ENCODE data around the gene MT1A. TPM values are rescaled to one million over a fixed set of nuclear protein-coding genes. Genes with fewer than 3 reads are reported as not detected.

MT1A gene
- total RNA-seq, result not detected in 2 replicates

DNA sequence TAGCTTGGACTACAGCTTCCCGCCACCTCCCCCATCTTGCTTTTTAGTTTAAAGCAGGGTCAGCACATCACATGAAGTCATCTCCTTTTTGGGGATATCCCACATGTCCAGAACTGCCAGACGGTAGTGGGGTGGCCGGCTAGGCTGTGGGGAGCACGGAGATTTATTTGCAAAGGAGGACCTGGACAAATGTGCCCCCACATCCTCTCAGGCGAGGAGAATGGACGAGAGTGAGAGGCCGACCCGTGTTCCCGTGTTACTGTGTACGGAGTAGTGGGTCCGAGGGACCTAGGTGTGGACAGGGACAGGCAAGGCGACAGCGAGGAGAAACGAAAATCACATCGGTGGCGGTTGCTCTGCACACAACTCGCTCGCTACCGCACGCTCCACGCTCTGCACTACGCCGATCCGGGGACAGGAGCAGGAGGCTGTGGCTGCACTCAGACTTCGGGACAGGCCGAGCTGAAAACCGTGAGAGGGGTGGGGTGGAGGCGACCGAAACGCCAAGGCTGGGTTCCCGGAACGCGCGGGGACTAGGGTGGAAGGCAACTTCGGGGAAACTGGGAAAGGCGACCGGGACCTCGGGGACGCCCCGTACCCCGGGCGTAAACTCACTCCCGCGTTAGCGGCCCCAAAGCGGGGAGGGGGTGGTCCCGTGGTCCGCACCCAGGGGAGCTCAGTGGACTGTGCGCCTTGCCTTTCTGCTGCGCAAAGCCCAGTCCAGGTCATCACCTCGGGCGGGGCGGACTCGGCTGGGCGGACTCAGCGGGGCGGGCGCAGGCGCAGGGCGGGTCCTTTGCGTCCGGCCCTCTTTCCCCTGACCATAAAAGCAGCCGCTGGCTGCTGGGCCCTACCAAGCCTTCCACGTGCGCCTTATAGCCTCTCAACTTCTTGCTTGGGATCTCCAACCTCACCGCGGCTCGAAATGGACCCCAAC lies at the start of gene MT1A:
Gene MT1A (plus strand): TSS at position 853 of the 937 bp plus-strand sequence. CDS start 73 bp downstream, at position 926.

DNA sequence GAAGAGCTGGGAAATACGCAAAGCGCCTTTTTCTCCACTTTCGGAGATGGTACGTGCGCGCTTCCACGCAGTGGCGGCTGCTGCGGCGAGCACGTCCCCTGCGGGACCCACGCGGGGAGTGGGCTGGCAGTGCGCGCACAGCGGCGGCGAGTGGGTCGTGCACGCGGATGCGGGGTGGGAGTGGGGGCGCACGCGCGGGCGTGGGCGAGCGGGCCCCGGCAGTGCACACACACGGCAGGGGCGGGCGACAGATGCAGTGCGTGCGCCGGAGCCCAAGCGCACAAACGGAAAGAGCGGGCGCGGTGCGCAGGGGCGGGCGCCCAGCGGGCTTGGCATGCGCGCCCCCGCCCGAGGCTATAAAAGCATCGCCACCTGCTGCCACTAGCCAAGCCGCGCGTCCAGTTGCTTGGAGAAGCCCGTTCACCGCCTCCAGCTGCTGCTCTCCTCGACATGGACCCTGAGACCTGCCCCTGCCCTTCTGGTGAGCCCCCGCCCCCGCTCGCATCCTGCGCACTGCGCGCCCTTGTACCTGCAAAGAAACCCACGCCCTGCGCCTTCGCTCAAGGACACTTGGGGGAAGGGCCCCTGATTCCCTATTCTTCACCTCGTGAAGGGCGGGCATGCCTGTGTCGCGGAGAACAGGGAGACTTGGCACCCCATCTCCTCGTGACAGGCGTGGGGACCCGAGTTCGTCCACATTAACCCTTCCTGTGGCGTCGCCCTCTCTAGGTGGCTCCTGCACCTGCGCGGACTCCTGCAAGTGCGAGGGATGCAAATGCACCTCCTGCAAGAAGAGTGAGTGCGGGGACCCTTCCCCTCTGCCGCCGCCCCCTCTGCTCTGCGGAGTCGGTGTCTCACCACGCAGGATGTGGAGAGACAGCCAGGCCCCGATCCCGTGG lies 49.1 kb upstream of the MT1A start, which contains the start of gene MT3:
Gene MT3 (plus strand): TSS at position 388 of the 899 bp plus-strand sequence. CDS start 63 bp downstream, at position 451.

DNA sequence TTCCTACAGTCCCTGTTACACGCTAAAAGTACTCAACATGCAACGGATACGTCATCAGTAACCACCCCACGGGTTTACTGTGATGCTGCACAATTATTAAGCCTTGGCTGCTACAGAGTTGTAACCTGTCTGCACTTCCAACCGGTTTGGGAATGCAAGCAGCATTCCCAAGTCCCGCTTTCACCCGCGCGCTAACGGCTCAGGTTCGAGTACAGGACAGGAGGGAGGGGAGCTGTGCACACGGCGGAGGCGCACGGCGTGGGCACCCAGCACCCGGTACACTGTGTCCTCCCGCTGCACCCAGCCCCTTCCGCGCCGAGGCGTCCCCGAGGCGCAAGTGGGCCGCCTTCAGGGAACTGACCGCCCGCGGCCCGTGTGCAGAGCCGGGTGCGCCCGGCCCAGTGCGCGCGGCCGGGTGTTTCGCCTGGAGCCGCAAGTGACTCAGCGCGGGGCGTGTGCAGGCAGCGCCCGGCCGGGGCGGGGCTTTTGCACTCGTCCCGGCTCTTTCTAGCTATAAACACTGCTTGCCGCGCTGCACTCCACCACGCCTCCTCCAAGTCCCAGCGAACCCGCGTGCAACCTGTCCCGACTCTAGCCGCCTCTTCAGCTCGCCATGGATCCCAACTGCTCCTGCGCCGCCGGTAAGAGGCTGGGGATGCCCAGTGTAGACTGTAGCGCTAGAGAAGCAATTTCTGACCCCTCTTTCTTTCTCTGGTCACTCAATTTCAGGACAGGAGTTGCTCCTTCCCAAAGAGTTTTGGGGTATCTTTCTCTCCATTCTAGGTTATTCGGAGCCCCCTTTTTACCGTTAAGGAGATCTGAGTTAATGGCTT lies 30.2 kb upstream of the MT1A start, which contains the start of gene MT2A:
Gene MT2A (plus strand): TSS at position 542 of the 833 bp plus-strand sequence. CDS start 72 bp downstream, at position 614.

DNA sequence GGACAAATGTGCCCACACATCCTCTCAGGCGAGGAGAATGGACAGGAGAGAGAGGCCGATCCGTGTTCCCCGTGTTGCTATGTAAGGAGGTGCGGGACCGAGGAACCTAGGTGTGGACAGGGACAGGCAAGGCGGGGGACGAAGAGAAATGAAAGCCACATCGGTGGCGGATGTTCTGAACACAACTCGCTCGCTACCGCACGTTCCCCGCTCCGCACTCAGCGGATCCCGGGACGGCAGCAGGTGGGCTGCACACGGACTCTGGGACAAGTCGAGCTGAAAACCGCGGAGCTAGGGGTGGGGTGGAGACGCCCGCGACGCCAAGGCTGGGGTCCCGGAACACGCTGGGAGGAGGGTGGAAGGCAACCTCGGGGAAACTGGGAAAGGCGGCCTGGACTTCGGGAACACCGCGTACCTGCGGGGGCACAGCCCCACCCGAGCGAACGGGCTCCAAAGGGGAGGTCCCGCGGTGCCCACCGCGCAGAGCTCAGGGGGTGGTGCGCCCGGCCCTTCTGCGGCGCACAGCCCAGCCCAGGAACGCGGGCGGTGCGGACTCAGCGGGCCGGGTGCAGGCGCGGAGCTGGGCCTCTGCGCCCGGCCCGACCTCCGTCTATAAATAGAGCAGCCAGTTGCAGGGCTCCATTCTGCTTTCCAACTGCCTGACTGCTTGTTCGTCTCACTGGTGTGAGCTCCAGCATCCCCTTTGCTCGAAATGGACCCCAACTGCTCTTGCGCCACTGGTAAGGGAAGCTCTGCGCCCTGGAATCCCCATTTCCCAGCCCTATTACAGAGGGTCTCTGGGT lies 13.1 kb upstream of the MT1A start, which contains the start of gene MT1E:
Gene MT1E (plus strand): TSS at position 642 of the 803 bp plus-strand sequence. CDS start 71 bp downstream, at position 713.

DNA sequence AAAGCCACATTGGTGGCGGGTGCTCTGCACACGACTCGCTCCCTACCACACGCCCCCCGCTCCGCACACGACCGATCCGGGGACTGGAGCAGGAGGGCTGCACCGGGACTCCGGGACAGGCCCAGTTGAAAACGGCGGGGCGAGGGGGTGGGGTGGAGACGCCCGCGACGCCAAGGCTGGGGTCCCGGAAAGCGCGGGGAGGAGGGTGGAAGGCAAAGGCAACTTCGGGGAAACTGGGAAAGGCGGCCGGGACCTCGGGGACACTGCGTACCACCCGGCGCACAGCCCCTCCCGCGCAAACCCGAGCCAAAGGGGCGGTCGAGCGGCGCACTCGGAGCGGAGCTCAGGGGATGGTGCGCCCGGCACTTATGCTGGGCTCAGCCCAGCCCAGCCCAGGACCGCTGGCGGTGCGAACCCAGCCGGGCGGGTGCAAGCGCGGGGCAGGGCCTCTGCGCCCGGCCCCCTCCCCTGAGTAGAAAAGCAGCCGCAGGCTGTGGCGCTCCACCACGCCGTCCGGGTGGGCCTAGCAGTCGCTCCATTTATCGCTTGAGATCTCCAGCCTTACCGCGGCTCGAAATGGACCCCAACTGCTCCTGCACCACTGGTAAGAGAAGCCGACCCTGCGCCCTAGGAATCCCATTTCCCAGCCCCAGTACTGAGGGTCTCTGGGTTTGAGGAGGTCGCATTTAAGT lies 6.2 kb upstream of the MT1A start, which contains the start of gene MT1M:
Gene MT1M (plus strand): TSS at position 504 of the 692 bp plus-strand sequence. CDS start 73 bp downstream, at position 577.

DNA sequence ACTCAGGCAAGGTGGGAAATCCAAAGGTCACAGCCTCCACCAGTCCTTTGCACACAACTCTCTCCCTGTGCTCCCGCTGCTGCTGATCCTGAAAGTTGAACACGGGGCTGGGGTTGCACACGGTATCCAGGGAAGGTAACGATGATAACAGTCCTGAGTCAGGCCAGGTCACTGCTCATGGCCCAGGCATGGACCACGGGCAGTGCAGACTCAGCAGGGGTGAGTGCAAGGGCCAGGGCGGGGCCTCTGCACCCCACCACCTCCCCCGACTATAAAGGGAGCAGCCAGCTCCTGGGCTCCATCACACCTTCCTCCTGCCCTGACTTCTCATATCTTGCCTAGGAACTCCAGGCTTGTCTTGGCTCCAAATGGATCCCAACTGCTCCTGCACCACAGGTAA lies 13.1 kb downstream of the MT1A start, which contains the start of gene MT1B:
Gene MT1B (plus strand): TSS at position 301 of the 400 bp plus-strand sequence. CDS start 68 bp downstream, at position 369.

DNA sequence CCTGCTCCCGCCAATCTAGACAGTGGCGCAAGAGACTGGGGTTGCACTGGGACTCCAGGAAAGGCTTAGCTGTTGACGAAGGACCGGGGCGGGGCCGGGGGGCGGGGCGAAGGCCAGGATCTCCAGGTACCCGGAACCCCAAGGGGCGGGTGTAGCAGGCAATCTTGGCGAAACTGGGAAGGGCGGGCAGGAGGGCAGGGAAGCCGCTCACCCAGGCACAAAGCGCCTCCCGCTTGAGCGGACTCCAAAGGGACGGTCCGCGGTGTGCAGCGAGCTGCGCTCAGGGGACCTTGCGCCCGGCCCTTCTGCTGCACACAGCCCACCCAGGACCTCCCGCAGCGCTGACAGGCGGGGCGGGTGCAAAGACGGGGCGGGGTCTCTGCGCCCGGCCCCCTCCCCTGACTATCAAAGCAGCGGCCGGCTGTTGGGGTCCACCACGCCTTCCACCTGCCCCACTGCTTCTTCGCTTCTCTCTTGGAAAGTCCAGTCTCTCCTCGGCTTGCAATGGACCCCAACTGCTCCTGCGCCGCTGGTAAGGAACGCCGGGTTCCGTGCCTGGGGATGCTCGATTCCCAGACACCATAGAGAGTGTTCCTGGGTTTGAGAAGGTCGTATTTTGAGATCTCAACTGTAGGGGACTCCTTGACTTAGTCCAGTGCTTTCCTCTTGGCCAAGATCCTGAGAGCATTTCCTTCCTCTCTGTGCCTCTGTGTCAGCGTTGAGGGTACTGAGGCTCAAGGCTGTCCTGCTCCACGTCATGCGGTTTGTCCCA lies 19.3 kb downstream of the MT1A start, which contains the start of gene MT1F:
Gene MT1F (plus strand): TSS at position 405 of the 772 bp plus-strand sequence. CDS start 100 bp downstream, at position 505.

DNA sequence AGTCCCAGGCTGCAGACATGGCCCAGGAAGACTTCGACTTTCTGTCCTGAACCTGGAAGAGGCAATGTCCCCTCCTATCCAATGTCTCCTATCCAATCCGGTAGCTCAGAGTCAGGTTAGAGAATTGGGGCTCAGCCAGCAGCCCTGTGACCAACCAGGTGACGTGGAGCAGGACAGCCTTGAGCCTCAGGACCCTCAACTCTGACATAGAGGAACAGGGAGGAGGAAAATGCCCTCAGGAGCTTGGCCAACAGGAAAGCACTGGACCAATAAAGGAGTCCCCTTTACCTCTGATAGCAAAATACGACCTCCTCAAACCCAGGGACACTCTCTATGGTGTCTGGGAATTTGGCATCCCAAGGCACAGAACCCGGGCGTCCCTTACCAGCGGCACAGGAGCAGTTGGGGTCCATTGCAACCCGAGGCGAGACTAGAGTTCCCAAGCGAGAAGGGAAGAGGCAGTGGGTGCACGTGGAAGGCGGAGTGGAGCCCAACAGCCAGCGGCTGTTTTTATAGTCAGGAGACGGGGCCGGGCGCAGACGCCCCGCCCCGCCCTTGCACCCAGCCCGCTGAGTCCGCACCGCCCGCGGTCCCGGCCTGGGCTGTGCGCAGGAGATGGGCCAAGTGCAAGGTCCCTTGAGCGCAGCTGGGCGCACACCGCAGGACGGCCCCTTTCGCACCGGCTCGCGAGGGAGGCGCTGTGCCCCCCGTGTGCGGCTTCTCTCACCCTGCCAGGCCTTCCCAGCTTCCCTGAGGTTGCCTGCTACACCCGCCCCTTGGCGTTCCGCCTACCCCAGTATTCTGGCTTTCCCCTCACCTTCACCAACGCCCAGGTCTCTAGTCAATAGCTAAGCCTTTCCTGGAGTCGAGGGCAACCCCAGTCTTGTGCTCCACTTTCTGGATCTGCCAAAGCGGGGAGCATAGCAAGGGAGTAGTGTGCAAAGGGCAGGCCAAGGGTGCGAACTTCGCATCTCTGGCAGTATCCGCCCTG lies 29.4 kb downstream of the MT1A start, which contains the start of gene MT1G:
Gene MT1G (minus strand): TSS at position 485 of the 991 bp plus-strand sequence. CDS start 72 bp downstream, at position 413.

DNA sequence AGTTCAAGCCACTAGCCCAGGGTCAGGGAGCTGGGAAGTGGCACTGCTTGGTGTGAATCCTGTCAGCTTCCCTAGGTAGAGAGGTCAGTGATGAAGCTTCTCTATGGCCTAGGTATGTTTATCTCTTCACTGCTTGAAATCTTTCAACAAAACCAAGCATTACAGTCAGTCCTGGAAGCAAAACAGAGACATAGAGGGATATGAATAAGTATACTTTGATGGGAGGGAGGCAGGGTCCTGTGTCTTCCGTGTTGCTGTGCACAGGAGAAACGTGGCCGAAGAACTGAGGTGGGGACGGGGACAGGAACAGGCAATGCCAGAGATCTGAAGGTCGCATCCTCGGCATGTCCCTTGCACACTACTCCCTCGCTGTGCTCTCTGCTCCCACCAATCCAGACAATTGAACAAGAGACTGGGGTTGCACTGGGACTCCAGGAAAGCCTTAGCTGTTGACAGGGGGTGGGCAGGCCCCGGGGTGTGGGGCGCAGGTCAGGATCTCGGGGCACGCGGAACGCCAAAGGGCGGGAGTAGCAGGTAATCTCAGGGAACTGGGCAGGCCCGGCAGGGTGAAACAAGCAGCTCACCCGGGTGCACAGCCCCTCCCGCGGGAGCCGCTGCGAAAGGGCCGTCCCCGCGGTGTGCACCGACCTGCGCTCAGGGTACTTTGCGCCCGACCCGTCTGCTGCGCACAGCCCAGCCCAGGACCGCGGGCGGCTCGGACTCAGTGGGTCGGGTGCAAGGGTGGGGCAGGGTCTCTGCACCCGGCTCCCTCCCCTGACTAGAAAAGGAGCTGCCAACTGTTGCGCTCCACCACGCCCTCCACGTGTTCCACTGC lies 30.8 kb downstream of the MT1A start, which contains the start of gene MT1H:
Gene MT1H (plus strand): TSS at position 810 of the 835 bp plus-strand sequence. CDS start 71 bp downstream, outside the sequence.

DNA sequence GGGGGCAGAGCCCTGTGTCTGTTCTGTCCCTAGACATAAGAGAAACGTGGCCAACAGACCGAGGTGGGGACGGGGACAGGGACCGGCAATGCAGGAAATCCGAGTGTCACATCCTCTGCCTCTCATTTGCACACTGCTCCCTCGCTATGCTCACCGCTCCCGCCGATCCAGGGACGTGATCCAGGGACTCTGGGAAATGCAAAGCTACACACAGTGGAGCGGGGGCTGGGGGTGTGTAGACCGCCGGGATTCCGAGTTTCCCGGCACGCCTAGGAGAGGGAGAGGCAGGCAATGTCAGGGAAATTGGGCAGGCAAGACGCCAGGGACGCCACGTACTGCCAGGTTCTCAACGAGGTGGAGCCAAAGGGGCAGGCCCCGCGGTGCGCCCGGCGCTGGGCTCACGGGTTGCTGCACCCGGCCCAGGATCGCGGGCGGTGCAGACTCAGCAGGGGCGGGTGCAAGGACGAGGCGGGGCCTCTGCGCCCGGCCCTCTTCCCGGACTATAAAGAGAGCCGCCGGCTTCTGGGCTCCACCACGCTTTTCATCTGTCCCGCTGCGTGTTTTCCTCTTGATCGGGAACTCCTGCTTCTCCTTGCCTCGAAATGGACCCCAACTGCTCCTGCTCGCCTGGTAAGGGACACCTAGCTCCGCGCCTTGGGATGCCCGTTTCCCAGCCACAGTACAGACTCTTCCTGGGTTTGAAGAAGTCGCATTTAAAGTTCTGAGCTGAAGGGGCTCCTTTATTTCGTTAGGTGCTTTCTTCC lies 43.7 kb downstream of the MT1A start, which contains the start of gene MT1X:
Gene MT1X (plus strand): TSS at position 532 of the 764 bp plus-strand sequence. CDS start 71 bp downstream, at position 603.

Other genes with a start within 250 kb of the MT1A start
- gene AMFR, start 213.1 kb upstream of the MT1A start, total RNA-seq, result 298 and 302 TPM in 2 replicates
- gene NUDT21, start 187.3 kb upstream of the MT1A start, total RNA-seq, result 61.0 and 105 TPM in 2 replicates
- 74.5 and 74.8 TPM in 2 replicates for gene OGFOD1, start 187.1 kb upstream of the MT1A start, total RNA-seq
- 23.9 and 52.1 TPM in 2 replicates for gene BBS2, start 118.6 kb upstream of the MT1A start, total RNA-seq
- not detected in 2 replicates for gene MT4, start 73.6 kb upstream of the MT1A start, total RNA-seq
- not detected in 2 replicates for gene MT3, start 49.1 kb upstream of the MT1A start, total RNA-seq
- 173 and 340 TPM in 2 replicates for gene MT2A, start 30.1 kb upstream of the MT1A start, total RNA-seq
- 388 and 673 TPM in 2 replicates for gene MT1E, start 12.9 kb upstream of the MT1A start, total RNA-seq
- 0.43 and 12.5 TPM in 2 replicates for gene MT1M, start 6.0 kb upstream of the MT1A start, total RNA-seq
- not detected in 2 replicates for gene MT1B, start 13.2 kb downstream of the MT1A start, total RNA-seq
- gene MT1F, start 19.3 kb downstream of the MT1A start, total RNA-seq, result 3.8 and 14.5 TPM in 2 replicates
- 4.1 TPM in 1 of 2 replicates, not detected in the other for gene MT1G, start 29.4 kb downstream of the MT1A start, total RNA-seq
- not detected in 2 replicates for gene MT1H, start 31.1 kb downstream of the MT1A start, total RNA-seq
- gene MT1X, start 43.8 kb downstream of the MT1A start, total RNA-seq, result 1,179 and 3,595 TPM in 2 replicates
- gene NUP93, start 91.5 kb downstream of the MT1A start, total RNA-seq, result 43.9 and 70.8 TPM in 2 replicates
- 0.96 TPM in 1 of 2 replicates, not detected in the other for gene SLC12A3, start 226.5 kb downstream of the MT1A start, total RNA-seq